ENCODE data around the gene PTPRN2. TPM values are rescaled to one million over a fixed set of nuclear protein-coding genes. Genes with fewer than 3 reads are reported as not detected.

The PTPRN2 gene
- total and polyA plus RNA-seq, 9 of the 15 experiments (the other 6 are each of a cell fraction or from before 2014, with no cell fraction given): not detected

DNA sequence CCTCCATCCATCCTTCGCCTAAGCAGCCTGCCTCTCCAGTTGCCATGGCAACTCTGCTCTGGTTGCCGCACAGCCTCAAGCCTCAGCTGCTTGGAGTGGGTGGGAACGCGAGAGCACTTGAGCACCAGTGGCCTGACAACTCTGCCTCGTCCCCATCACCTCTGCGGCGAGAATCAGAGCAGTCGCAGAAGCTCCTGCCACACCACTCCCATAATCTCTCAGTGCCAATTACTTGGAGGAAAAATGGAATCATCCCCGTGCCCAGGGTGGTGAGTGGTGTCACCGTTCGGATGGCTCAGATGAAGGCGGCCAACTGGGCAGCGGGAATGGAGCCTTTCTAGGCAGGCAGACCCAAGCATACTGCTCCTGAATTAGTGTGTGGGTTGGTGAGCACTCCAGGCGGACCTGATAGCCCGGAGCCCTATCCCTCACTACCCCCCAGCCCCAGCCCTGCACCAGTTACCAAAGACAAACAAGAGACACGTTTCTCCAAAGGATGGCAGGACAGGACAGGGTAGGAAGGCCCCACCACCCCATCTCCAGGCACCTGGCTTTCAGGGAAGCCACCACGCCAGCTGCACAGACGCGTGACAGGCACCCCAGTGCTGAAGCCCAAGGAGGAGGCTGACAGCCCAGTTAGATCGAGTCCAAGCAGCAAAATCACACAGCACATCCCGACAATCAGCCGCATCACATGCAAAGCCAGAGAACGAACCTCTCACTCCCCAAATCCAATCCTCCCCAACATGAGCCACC, 335.4 kb downstream of the PTPRN2 start:
- TF ChIP-seq TAL1 (IDR thresholded peaks at IDR 0.05) (no peak), RFX1 (IDR thresholded peaks at IDR 0.05) (peak; percentile 70), CREBBP (IDR thresholded peaks at IDR 0.05; ENCODE audit: low read depth, low read length) (no peak), AFF1 (IDR thresholded peaks at IDR 0.05; ENCODE audit: low read depth in 1 of 2, partially characterized antibody in 2 of 2) (no peak)
- no peaks in the 10 kb centered on the region for H3K36me3 ChIP-seq (ENCODE audit: control insufficient read depth, insufficient read depth, low read length)
- no peak overlapping the region for H3K9ac ChIP-seq (ENCODE audit: insufficient read depth in 1 of 2, low read depth in 2 of 2, low read length in 2 of 2)
- H3K4me2 ChIP-seq (ENCODE audit: insufficient read depth, low read length): no peak overlapping the region
- ChIA-PET CTCF (ENCODE audit: low intra/inter-chr PET ratio) (no interaction called here), POLR2A (no interaction called here)
- no peak overlapping the region for H2AFZ ChIP-seq (ENCODE audit: low read depth, low read length)
- under 1% methylated on average over 23 of the region's 23 CpGs for WGBS (ENCODE audit: insufficient coverage, low coverage, missing lambda C conversion rate)
- no peak overlapping the region for H3K4me3 ChIP-seq
- no peak overlapping the region for H3K27ac ChIP-seq (ENCODE audit: extremely low read depth, low read depth, low read length)
- DNase-seq (ENCODE audit: extremely low read depth in 1 of 4, low spot score in 3 of 4) (no peak), ATAC-seq (no peak), FAIRE-seq (no peak)
- no TSS peak for BruUV-seq (replicated peaks)
- no peaks in the 10 kb centered on the region for H3K79me2 ChIP-seq (ENCODE audit: control insufficient read depth, insufficient read depth, low read length)
- intact Hi-C loops (cut with micrococcal nuclease): no loop called here
- peaks cover 8 to 30% of the 10 kb centered on the region in 2 experiments; a peak in 3 of 5 replicates for H3K27me3 ChIP-seq (ENCODE audit: control insufficient read depth in 2 of 2, insufficient read depth in 2 of 2, low read length in 2 of 2)
- H3K9me1 ChIP-seq (ENCODE audit: control insufficient read depth, insufficient read depth, low read length): no peaks in the 10 kb centered on the region
- no peaks in the 10 kb centered on the region for H3K4me1 ChIP-seq (replicated peaks in 1 of 2; ENCODE audit: control insufficient read depth in 2 of 2, insufficient read depth in 2 of 2, low read length in 2 of 2)
- peaks cover 3% of the 10 kb centered on the region for H3K9me3 ChIP-seq (replicated peaks; ENCODE audit: control insufficient read depth, insufficient read depth, low read depth, low read length)
- in situ Hi-C loops (cut with MboI): no loop called here
- H4K20me1 ChIP-seq (replicated peaks; ENCODE audit: control insufficient read depth, insufficient read depth, low read length): 0 out of 2 replicates have a peak, but pooled peaks cover 5% of the 10 kb centered on the region
